Activated gamma-delta T cell treated with Interleukin-2 at 50 U/mL for 16 hours (primary cell): Measurements from ENCODE around the gene EFHD1.
"Not testable (repeated sequence)": the region's sequence is repeated elsewhere in the genome, so short reads cannot be mapped to it uniquely, and the experiment has no call there.

ENCODE experiments used
- DNase-seq: peaks from one replicate; pipeline ENCODE4 v3.0.0-alpha.2; 2020

Gene EFHD1

GRCh38 chr2:232622563-232622962, 10.8 kb upstream of the EFHD1 start:
- DNase-seq, result no peak

DNA sequence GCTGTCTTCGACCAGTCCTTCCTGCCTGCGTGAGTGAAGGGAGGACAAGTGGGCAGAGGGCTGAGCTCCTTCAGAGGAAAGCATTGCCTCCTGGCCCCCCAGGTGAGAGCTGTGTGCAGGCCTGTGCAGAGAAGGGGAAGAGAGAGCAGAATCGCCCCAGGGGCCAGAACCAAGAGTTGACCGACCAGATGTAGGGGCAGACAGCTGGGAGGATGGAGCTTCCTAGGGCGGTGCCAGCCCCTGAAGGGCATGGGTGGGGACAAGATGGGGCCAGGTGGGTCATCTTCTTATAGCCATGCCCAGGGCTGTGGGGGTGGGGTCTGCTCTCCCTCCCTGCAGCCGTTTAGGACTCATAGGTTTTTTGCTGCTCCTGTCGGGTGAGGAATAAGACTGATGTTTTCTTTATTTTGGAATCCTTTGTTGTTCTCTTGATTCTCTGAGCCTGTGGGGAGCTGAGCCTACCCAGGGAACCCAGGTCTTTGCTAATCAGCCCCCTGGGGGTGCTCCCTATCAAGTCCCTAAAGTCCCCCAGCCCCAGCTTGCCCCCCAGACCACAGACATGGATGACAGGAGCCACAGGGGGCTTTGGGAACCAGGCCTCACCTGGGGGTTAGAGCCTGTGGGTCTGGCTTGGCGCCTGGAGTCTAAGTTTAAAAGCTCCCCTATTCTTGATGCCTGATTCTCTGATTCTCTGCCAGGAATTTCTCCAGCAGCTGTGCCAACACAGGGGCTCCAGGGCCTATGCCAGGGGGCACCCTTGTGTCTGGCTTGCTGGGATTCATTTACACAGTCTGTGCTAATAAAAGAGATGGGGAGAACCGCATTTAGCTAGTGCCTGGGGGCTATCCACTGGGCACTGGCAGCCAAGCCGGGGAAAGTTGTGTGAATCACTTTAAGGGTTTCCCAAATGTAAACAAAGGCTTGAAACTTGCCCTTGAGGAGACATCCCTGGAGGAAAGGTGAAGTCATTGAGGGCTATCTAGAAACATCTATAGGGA, 9.3 kb upstream of the EFHD1 start:
- DNase-seq, result no peak

- no peak for DNase-seq
Observed at GRCh38 chr2:232626584-232626983, 6.8 kb upstream of the EFHD1 start.

- DNase-seq, result no peak
Observed at GRCh38 chr2:232628466-232629128, 4.8 kb upstream of the EFHD1 start.

- no peak for DNase-seq
Observed at GRCh38 chr2:232629129-232629475, 4.3 kb upstream of the EFHD1 start.

DNA sequence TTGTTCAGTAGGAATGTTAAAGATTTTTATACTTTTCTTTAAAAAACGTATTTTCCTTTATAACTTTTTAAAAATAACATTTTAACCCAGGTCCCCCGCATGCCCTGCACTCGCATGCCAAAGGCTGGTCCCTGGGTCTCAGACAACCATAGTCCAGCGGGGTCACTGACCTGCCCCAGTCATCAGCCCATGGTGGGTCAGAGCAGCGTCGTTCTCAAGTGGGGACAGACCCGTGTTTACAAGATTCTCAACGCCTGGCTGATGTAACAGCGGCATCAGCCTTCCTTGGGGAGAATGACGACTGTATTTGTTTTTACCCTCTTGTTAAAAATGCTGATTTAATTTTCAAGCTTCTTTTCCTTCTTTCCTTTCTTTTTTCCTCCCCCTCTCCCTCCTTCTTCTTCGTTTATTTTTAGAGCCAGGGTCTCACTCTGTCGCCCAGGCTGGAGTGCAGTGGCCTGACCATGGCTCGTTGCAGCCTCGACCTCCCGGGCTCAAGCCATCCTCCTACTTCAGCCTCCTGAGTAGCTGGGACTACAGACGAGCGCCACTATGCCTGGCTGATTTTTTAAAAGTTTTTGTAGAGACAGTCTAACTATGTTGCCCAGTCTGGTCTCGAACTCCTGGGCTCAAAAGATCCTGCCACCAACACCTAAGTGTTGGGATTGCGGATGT, 1.0 kb upstream of the EFHD1 start:
- no peak for DNase-seq

DNA sequence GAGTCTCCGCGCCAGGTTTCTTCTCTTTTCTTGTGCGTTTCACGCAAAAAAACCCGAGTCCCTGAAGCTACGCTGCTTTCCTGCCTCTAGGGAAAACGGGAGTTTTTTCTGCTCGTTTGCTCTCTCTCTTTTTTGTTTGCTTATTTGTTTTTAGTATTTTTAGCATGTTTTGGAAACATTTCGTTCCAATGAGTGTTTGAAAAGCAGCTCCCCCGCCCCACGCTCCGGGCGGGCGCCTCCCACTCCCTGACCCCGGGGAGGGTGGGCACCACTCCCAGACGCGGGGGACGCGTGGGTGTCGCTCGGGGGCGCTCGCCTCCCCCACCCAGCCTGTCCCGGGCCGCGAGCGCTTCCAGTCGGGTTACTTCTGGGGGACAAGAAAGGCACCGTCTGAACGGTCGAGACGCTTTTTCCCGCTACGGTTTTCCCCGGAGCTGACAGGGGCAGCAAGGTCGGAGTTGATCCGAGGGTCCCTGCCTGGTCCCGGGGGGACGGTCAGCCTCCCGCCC, 446 bp upstream of the EFHD1 start:
- DNase-seq, result no peak

GRCh38 chr2:232634206-232635150, 1.1 kb downstream of the EFHD1 start:
- DNase-seq, result no peak

GRCh38 chr2:232635376-232635775, 2.0 kb downstream of the EFHD1 start:
- DNase-seq, result not testable (repeated sequence)

GRCh38 chr2:232635820-232636219, 2.4 kb downstream of the EFHD1 start:
- no peak for DNase-seq

DNA sequence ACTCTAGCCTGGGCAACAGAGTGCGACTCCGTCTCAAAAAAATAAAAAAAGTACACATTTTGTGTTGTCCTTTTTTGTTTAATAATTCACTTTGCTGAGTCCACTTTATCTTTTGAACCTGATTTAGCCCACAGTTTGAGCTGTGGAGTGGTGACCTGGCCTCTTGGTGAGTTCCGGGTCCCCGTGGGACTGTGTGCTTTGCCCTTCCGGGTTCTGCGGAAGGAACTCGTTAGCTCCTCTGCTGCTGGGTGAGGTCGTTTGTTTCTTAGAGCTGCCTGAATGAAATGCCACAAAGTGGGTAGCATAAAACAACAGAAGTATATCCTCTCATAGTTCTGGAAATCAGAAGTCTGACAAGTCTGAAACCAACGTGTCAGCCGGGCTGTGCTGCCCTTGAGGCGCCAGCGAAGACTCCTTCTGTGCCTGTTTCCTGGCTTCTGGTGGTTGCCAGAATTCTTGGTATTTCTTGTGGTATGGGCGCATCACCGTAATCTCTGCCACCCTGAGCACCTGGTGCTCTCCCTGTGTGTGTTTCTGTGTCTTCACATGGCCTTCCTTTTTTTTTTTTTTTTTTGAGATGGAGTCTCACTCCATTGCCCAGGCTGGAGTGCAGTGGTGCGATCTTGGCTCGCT, 3.5 kb downstream of the EFHD1 start:
- DNase-seq, result no peak

DNA sequence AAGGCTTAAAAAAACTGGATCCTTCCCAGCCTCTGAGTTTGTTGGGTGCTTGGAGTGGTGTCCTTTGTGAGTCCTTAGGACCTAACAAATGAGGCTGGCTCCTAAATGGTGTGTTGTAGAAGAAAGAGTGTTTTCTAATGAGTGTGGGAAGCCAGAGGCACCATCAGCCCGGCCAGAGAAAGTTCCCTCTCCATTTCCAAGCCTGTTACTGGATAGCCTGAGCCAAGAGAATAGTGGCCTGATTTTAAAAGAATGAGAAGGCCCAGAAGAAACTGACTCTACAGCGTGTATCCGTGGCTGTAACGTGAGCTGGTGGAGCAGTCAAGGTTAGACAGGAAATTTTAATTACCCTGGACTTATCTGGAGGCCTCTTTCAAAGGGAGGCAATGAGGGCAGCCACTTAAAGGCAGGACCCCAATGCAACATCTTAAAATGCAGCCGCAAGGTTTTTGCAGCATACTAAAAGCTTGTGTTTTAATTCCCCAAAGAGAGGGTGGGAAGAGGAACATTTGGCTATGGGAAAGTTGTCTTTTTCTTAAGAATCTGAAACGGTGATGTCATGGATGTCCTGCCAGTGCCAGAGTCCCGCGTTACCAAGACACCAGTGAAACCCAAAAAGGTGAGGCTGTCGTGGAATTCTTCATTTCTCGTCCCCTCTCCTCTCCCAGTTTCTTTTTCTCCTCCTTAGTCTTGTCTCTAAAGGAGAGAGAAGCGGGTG, 4.6 kb downstream of the EFHD1 start:
- DNase-seq, result no peak

DNA sequence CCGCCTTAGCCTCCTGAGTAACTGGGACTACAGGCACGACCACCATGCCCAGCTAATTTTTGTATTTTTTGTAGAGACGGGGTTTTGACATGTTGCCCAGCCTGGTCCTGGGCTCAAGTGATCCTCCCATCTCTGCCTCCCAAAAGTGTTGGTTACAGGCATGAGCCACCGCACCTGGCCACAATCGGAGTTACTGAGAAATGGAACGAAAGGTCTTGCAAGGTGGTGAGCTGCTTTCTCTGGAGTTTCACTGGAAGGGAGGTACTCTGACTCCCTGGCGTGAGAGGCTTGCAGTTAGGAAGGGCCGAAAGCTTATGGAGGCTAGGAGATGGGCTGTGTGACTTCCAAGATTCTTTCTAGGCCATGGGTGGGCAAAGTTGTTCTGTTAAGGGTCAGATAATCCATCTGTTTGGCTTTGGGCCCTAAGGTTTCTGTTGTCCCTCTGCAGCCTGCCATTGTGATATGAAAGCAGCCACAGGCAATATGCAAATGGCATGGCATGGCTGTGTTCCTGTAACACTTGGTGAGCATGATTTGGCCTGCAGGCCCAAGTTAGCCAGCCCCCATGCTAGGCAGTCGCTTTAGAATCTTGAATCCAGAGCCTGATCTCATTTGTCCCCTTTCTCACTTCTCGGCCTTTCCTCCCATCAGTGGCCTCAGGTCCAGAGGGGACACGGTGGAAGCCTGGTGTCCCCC, 7.9 kb downstream of the EFHD1 start:
- no peak for DNase-seq

- DNase-seq, result no peak
Observed at GRCh38 chr2:232643147-232643425, 9.7 kb downstream of the EFHD1 start.

DNA sequence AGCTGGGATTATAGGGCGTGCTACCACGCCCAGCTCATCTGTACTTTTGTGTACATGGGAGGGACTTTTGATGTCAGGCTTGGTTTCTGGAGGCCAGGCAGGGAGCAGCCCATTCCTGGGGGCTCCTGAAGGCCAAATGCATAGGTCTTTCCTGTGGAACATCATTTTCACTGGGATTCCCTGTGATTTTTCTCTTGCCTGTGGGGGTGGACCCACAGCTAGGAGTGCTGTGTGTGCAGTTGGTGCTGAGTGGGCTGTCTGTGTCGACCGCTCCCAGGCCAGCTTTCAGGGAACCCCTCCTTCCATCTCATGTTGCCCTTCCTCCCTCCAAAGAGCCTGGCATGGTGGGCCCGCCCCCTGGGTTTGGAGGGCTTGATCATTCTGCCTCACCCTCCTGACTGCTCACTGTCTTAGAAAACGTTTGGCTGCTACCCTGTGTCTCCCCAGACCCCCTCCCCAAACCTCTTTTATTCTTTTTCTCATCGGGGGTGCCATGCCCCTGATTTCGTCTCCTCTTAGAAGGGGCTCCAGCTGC, 10.5 kb downstream of the EFHD1 start:
- DNase-seq, result no peak

DNA sequence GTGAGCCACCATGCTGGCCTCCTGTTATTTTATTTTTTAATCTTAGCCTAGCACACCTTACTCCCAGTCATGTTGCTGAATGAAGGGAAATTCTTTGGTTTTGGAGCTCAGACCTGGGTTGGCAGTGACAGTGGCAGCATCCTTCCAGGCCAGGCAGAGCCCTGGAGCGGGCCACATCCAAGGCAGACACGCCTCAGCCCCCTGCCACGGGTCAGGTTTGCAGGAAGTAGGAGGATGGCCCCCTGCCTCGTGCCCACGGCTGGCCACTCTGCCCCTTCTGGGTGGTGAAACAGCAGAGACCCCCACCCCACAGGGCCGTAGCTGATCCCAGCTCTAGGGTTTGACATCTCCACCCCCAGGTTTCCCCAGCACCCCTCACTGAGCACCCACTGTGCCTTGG, 11.7 kb downstream of the EFHD1 start:
- no peak for DNase-seq

- DNase-seq, result no peak
Observed at GRCh38 chr2:232646726-232647125, 13.3 kb downstream of the EFHD1 start.

DNA sequence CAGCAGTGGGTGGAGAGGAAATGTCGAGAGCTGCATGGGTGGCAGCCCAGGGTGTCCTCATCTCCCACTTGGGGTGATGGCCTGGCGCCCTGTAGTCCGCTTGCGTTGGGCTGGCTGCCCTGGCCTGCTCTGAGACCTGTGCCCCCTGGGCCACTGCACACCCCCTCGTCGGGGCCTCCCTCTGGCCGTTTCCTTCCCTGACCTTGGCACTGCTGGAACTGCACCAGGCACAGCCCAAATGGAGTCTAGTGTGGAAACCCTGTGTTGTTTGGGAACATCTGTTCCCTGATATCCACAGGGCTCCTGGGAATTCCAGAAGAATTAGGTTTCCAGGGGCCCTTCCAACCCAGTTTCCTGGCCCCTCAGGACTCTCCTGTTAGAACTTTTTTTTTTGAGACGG, 13.9 kb downstream of the EFHD1 start:
- no peak for DNase-seq

GRCh38 chr2:232649033-232649432, 15.6 kb downstream of the EFHD1 start:
- DNase-seq, result no peak

DNA sequence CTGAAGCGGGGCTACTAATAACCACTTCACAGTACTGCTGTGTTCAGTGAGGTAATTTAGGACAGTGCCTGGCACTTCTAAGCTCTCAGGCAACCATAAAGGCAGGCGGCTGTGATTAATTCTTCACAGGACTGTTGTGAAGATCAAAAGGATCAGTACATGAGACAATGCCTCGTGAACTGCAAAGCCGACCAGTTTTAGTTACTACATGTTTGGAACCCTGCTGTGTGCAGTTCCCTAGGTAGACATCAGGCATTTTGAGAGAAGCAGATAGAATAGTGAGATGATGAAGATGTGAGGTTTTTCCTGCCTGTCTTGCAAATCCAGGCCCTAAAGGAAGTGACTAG, 19.1 kb downstream of the EFHD1 start:
- DNase-seq, result no peak

DNA sequence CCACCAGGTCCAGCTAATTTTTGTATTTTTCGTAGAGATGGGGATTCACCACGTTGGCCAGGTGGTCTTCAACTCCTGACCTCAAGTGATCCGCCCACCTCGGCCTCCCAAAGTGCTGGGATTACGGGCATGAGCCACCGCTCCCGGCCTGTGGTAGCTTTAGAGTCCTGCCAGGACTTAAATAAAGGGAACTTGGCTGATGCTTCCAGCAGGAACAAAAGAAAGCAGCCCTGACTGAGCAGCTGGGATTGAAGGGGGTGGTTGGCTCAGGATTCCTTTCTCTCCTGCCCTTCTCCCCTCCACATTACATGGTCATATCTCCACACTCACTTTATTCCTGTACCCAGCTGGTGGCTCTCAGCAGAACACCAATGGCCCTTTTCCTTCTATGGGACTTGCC, 20.0 kb downstream of the EFHD1 start:
- no peak for DNase-seq
